ENCODE measurements around the gene RNLS. TPM values are rescaled to one million over a fixed set of nuclear protein-coding genes. Genes with fewer than 3 reads are reported as not detected.
A peak's percentile ranks its signal among the peaks of the same experiment; 100 is the strongest.

Gene RNLS
- total RNA-seq, 1 donor from 2014 or later, result 24.7 TPM

- H3K36me3 ChIP-seq (ENCODE audit: control insufficient read depth, insufficient read depth, low read length), result no peaks in the 10 kb centered on the region
- H3K27me3 ChIP-seq (ENCODE audit: control insufficient read depth, insufficient read depth, low read length), result no peaks in the 10 kb centered on the region
- no peak for TF ChIP-seq CTCF (IDR thresholded peaks at IDR 0.05; ENCODE audit: insufficient read depth, low read length, poor library complexity, severe bottlenecking)
- no peak for DNase-seq (ENCODE audit: low read depth)
- H3K4me3 ChIP-seq (ENCODE audit: low read depth, low read length), result no peak overlapping the region
Measured at GRCh38 chr10:88542522-88542921, 40.6 kb downstream of the RNLS start.

- Histone ChIP-seq H3K36me3 (ENCODE audit: control insufficient read depth, insufficient read depth, low read length) (no peaks in the 10 kb centered on the region), H3K27me3 (ENCODE audit: control insufficient read depth, insufficient read depth, low read length) (no peaks in the 10 kb centered on the region), H3K4me3 (ENCODE audit: low read depth, low read length) (no peak overlapping the region)
- no peak for DNase-seq (ENCODE audit: low read depth)
- TF ChIP-seq CTCF (IDR thresholded peaks at IDR 0.05; ENCODE audit: insufficient read depth, low read length, poor library complexity, severe bottlenecking), result no peak
Measured at GRCh38 chr10:88541116-88541626, 41.9 kb downstream of the RNLS start.

GRCh38 chr10:88540351-88540750 is 42.8 kb downstream of the RNLS start:
- H3K4me3 ChIP-seq (ENCODE audit: low read depth, low read length), result no peak overlapping the region
- DNase-seq (ENCODE audit: low read depth), result no peak
- no peaks in the 10 kb centered on the region for H3K27me3 ChIP-seq (ENCODE audit: control insufficient read depth, insufficient read depth, low read length)
- TF ChIP-seq CTCF (IDR thresholded peaks at IDR 0.05; ENCODE audit: insufficient read depth, low read length, poor library complexity, severe bottlenecking), result no peak
- H3K36me3 ChIP-seq (ENCODE audit: control insufficient read depth, insufficient read depth, low read length), result no peaks in the 10 kb centered on the region

- no peak for TF ChIP-seq CTCF (IDR thresholded peaks at IDR 0.05; ENCODE audit: insufficient read depth, low read length, poor library complexity, severe bottlenecking)
- H3K4me3 ChIP-seq (ENCODE audit: low read depth, low read length), result no peak overlapping the region
- no peaks in the 10 kb centered on the region for H3K36me3 ChIP-seq (ENCODE audit: control insufficient read depth, insufficient read depth, low read length)
- H3K27me3 ChIP-seq (ENCODE audit: control insufficient read depth, insufficient read depth, low read length), result no peaks in the 10 kb centered on the region
- peak; percentile 9 for DNase-seq (ENCODE audit: low read depth)
Measured at GRCh38 chr10:88538048-88538447, 45.1 kb downstream of the RNLS start.

- no peak for DNase-seq (ENCODE audit: low read depth)
- Histone ChIP-seq H3K27me3 (ENCODE audit: control insufficient read depth, insufficient read depth, low read length) (no peaks in the 10 kb centered on the region), H3K36me3 (ENCODE audit: control insufficient read depth, insufficient read depth, low read length) (no peaks in the 10 kb centered on the region), H3K4me3 (ENCODE audit: low read depth, low read length) (no peak overlapping the region)
- TF ChIP-seq CTCF (IDR thresholded peaks at IDR 0.05; ENCODE audit: insufficient read depth, low read length, poor library complexity, severe bottlenecking), result no peak
Measured at GRCh38 chr10:88537322-88537721, 45.8 kb downstream of the RNLS start.

GRCh38 chr10:88536437-88536836 is 46.7 kb downstream of the RNLS start:
- Histone ChIP-seq H3K36me3 (ENCODE audit: control insufficient read depth, insufficient read depth, low read length) (no peaks in the 10 kb centered on the region), H3K27me3 (ENCODE audit: control insufficient read depth, insufficient read depth, low read length) (no peaks in the 10 kb centered on the region), H3K4me3 (ENCODE audit: low read depth, low read length) (no peak overlapping the region)
- DNase-seq (ENCODE audit: low read depth), result no peak
- no peak for TF ChIP-seq CTCF (IDR thresholded peaks at IDR 0.05; ENCODE audit: insufficient read depth, low read length, poor library complexity, severe bottlenecking)
